Omental fat pad (tissue), 4 donors: ENCODE results near the gene TMPRSS15. TPM values are rescaled to one million over a fixed set of nuclear protein-coding genes. Genes with fewer than 3 reads are reported as not detected.

Source experiments
- ATAC-seq: fragments of 150-250 bp; one replicate; pipeline ENCODE4 v1.9.1; 2016; ENCODE audit warnings: mild to moderate bottlenecking, moderate library complexity; ENCODE audit not compliant: low FRiP score
- DNase-seq: peaks from one replicate; pipeline ENCODE4 v3.0.0-alpha.2; 2019; ENCODE audit warnings: low spot score
- total RNA-seq, 4 donors: library from RNA; depleted of rRNA; stranded (reverse); fragments of >200 nt; gene quantifications; one replicate each; pipeline ENCODE4 v1.1.0, GENCODE V29; 2016
- TF ChIP-seq, protein P1 (sequence below), 3 donors: fragments of 450-650 bp; IDR thresholded peaks; one replicate each; pipeline ENCODE4 v1.5.1; 2016 to 2017; ENCODE audit warnings: antibody characterized with exemption in 3 of 3, mild to moderate bottlenecking in 3 of 3, moderate library complexity in 2 of 3

Gene TMPRSS15
- total RNA-seq, 4 donors from 2014 or later: not detected

DNA sequence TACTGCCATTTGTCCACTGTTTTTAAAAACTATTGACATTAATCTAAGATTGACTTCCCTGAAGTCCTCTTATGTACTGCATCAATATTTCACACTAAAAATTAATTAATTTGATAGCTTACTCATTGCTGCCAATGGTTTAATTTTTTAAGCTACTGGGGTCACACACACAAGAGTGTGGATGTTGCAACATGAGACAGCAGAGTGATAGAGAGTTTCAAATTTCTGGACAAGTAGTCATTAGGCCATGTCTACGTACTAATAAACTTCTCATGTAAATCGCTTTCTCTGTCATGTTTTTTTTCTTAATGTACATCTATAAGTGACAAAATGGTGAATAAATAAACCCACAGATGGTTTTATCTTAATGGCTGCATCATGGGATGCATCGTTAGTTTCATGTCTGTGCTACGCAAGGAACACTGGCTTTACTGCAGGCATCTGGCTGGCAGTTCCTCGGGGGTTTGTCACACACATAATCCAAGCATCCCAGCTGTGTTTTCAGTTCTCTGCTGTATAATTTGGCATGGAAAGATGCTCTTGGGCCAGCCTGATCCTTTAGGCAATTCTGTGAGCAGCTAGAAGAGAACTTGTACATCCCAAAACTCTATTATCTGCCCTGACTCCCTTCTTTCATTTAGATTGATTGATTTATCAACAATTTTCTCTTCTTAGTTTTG lies 175.4 kb downstream of the TMPRSS15 start:
- TF ChIP-seq, protein P1, sequence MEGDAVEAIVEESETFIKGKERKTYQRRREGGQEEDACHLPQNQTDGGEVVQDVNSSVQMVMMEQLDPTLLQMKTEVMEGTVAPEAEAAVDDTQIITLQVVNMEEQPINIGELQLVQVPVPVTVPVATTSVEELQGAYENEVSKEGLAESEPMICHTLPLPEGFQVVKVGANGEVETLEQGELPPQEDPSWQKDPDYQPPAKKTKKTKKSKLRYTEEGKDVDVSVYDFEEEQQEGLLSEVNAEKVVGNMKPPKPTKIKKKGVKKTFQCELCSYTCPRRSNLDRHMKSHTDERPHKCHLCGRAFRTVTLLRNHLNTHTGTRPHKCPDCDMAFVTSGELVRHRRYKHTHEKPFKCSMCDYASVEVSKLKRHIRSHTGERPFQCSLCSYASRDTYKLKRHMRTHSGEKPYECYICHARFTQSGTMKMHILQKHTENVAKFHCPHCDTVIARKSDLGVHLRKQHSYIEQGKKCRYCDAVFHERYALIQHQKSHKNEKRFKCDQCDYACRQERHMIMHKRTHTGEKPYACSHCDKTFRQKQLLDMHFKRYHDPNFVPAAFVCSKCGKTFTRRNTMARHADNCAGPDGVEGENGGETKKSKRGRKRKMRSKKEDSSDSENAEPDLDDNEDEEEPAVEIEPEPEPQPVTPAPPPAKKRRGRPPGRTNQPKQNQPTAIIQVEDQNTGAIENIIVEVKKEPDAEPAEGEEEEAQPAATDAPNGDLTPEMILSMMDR (IDR thresholded peaks at IDR 0.05): no peak
- no peak for DNase-seq

DNA sequence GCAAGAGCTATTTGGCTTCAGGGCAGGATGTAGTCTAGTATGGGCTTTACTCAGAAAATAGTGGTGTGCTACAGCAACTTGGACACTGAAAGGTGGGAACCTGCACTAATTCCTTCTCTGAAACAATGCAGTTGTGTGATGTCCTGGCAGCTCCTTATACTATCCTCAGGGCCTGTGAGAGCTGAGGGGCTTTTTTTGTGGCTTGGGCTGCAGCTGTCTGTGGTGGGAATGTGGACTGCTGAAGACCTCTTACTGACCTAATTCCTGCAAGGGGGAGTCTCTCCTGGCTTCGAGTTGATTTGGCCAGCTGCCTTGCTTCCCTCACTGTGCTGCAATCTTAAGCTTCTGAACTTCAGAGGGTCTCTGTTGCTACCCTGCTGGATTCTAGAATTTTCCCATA lies 181.2 kb downstream of the TMPRSS15 start:
- ATAC-seq (no peak), DNase-seq (no peak)
- TF ChIP-seq, protein P1 (IDR thresholded peaks at IDR 0.05): no peak

More for the DNA sequence above, 175.4 kb downstream of the TMPRSS15 start:
- no peak for ATAC-seq

DNA sequence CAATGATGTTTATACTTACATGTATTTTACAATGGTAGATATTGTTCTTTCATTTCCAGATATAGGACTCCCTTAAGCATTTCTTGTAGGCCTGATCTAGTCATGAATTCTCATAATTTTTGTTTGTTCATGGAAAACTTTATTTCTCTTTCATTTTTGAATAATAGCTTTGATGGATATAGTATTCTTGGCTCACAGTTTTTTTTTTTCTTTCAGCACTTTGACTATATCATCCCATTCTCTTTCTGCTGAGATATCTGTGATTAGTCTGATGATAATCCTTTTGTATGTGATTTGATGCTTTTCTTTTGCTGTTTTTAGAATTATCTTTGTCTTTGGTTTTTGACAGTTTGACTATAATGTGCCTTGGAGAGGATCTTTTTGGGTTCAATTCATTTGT lies 183.1 kb downstream of the TMPRSS15 start:
- TF ChIP-seq, protein P1 (IDR thresholded peaks at IDR 0.05): no peak
- no peak for DNase-seq
- no peak for ATAC-seq

Other genes starting within 250 kb of the TMPRSS15 start
- gene CHODL, start 159.0 kb downstream of the TMPRSS15 start, total RNA-seq: 1 to 10 TPM in 3 of 4 donors, under 1 TPM in 1; 0.48 to 9.5 (median 2.9) TPM